Lower leg skin (tissue), 3 donors: Measurements from ENCODE around the gene CYP4F12.

Experiments used
- CTCF ChIP-seq, 3 donors: fragments of 450-650 bp; IDR thresholded peaks; one replicate each; pipeline ENCODE4 v1.5.1; 2016; ENCODE audit warnings: antibody characterized with exemption in 3 of 3, mild to moderate bottlenecking in 3 of 3, moderate library complexity in 2 of 3
- POLR2A ChIP-seq, 2 donors: fragments of 450-650 bp; IDR thresholded peaks; one replicate each; pipeline ENCODE4 v1.6.1; 2016 to 2017; ENCODE audit warnings: antibody characterized with exemption in 2 of 2, mild to moderate bottlenecking in 1 of 2, moderate library complexity in 1 of 2

GRCh38 chr19:15640904-15641597, 31.8 kb upstream of the CYP4F12 start:
- TF ChIP-seq CTCF (IDR thresholded peaks at IDR 0.05) (no peak), POLR2A (IDR thresholded peaks at IDR 0.05) (no peak)
